Muscle of leg (tissue), 11 donors: ENCODE measurements around the gene RUNX1. TPM values are rescaled to one million over a fixed set of nuclear protein-coding genes. Genes with fewer than 3 reads are reported as not detected.
"Not testable (repeated sequence)": the region's sequence is repeated elsewhere in the genome, so short reads cannot be mapped to it uniquely, and the experiment has no call there.

Experiments
- DNase-seq: peaks from one replicate; pipeline ENCODE4 v3.0.0; 2013
- H3K27ac ChIP-seq: one replicate; pipeline ENCODE4 v1.5.1; 2013; ENCODE audit warnings: mild to moderate bottlenecking, low read length, control low read depth
- H3K27me3 ChIP-seq: one replicate; pipeline ENCODE4 v1.6.1; 2013; ENCODE audit warnings: low read length; ENCODE audit not compliant: control insufficient read depth, insufficient read depth
- H3K36me3 ChIP-seq: one replicate; pipeline ENCODE4 v1.6.1; 2013; ENCODE audit warnings: low read length; ENCODE audit not compliant: control insufficient read depth, insufficient read depth
- H3K4me1 ChIP-seq: one replicate; pipeline ENCODE4 v1.6.1; 2013; ENCODE audit warnings: low read length; ENCODE audit not compliant: control insufficient read depth, insufficient read depth
- H3K4me3 ChIP-seq: one replicate; pipeline ENCODE4 v1.5.1; 2013; ENCODE audit warnings: low read length, control low read depth
- H3K9me3 ChIP-seq: replicated peaks from 2 replicates; pipeline ENCODE4 v1.6.1; 2013; ENCODE audit warnings: low read depth, low read length; ENCODE audit not compliant: control insufficient read depth
- WGBS: methylation state at CpG from one replicate; pipeline ENCODE4 v1.1.5; 2013; ENCODE audit warnings: missing lambda C conversion rate; ENCODE audit not compliant: insufficient coverage; 5-methylcytosine and 5-hydroxymethylcytosine counted together
- polyA plus RNA-seq, 8 donors: library from polyadenylated mRNA; unstranded; fragments of 120-200 nt; gene quantifications; one replicate each; pipeline versions ENCODE4 v1.2.1 to v1.2.3, GENCODE V29; 2013; ENCODE audit warnings: inconsistent platforms in 1 of 8, low replicate concordance in 1 of 8; ENCODE audit not compliant: insufficient read length in 8 of 8, insufficient read depth in 1 of 8
- total RNA-seq: library from RNA; stranded (reverse); fragments of 120-200 nt; gene quantifications from one replicate; pipeline ENCODE4 v1.2.4, GENCODE V29; 2013

Gene RUNX1
- total and polyA plus RNA-seq, 9 donors = 3.6 to 8.8 (median 5.0) TPM

GRCh38 chr21:34965200-34966174, 83.6 kb downstream of the RUNX1 start:
- Histone ChIP-seq H3K9me3 (no peaks in the 10 kb centered on the region), H3K4me1 (no peaks in the 10 kb centered on the region), H3K27me3 (no peaks in the 10 kb centered on the region), H3K36me3 (no peaks in the 10 kb centered on the region), H3K4me3 (no peak overlapping the region), H3K27ac (no peak overlapping the region)
- 78% methylated on average over 3 of the region's 10 CpGs for WGBS
- peak; percentile 57 for DNase-seq

DNA sequence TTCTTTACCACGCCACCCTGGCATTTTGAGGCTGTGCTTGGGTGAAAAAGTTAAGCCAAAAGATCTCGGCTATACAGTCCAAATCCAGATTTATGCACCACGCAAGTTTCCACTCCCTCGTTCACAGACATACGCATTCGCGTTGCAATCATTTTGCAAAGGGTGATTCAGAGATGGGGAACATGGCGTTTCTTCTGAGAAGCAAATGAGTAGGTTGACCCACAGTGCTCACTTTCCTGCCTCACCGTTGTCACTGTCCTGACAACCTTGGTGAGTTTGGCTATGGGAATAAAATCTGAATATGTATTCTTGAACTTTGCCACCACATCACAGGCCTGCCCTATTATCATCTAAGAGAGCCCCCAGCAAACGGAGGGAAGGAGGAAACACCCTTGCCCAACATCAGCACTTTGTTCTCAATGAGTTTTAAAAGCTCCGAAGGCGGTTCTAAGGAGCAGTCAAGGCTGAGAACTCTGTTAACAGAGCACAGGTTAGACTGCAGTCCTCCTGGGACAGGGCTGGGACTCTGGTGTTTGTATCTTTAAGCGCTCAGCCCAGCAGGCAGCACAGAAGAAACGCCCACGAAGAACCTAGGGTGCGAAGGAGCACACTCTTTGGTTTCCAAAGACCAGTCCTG, 86.4 kb downstream of the RUNX1 start:
- WGBS = 56% methylated on average over 6 of the region's 16 CpGs

DNA sequence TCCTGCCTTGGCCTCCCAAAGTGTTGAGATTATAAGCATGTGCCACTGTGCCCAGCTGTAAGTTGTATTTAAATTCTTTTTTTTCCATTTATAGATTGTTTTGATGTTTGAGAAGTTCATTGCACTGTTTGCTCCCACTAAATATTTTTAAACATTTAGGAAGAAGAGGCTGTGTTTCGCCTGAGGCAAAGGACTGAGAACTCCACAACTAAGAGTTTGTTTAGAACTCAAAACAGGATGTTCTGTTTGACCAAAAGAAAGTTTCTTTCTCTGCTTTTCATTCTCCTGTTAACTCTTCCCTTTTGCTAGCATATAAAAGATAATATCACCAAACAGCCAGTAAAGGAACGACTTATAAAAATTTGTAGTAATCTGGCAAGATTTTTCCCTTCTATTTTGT, 87.0 kb downstream of the RUNX1 start:
- no CpG with 5 or more reads among the region's 2 CpGs for WGBS
- H3K4me3 ChIP-seq = no peak overlapping the region
- DNase-seq = no peak
- no peaks in the 10 kb centered on the region for H3K9me3 ChIP-seq
- no peak overlapping the region for H3K27ac ChIP-seq
- no peaks in the 10 kb centered on the region for H3K27me3 ChIP-seq
- H3K4me1 ChIP-seq = no peaks in the 10 kb centered on the region
- H3K36me3 ChIP-seq = no peaks in the 10 kb centered on the region

More for the DNA sequence above, 86.4 kb downstream of the RUNX1 start:
- no peaks in the 10 kb centered on the region for H3K27me3 ChIP-seq
- no peaks in the 10 kb centered on the region for H3K4me1 ChIP-seq
- no peak overlapping the region for H3K27ac ChIP-seq
- no peak overlapping the region for H3K4me3 ChIP-seq
- DNase-seq = no peak
- no peaks in the 10 kb centered on the region for H3K36me3 ChIP-seq
- no peaks in the 10 kb centered on the region for H3K9me3 ChIP-seq

DNA sequence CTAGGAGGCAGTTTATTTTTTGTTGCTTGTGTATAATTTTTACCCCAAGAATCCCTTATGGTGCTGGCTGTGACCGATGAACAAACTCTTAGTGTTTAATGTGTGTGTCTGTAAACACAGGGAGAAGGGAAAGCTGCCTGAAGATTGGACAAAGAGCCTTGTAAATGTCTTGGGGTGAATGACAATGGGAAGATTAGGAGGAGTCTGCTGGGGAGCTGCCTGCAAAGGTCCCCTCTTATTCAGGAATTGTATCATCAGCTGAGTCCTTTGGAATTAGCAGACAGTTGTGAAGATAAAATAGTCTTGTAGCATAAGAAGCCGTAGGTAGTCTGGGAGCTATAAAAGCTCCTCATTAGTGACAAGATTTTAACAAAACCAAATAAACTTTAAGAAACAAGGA, 88.4 kb downstream of the RUNX1 start:
- no peaks in the 10 kb centered on the region for H3K4me1 ChIP-seq
- 50% methylated on average over 1 of the region's 2 CpGs for WGBS
- no peak overlapping the region for H3K27ac ChIP-seq
- no peaks in the 10 kb centered on the region for H3K36me3 ChIP-seq
- H3K4me3 ChIP-seq = no peak overlapping the region
- no peaks in the 10 kb centered on the region for H3K9me3 ChIP-seq
- H3K27me3 ChIP-seq = no peaks in the 10 kb centered on the region
- DNase-seq = no peak

- no peak overlapping the region for H3K27ac ChIP-seq
- H3K27me3 ChIP-seq = no peaks in the 10 kb centered on the region
- no peaks in the 10 kb centered on the region for H3K4me1 ChIP-seq
- H3K9me3 ChIP-seq = no peaks in the 10 kb centered on the region
- WGBS = 94% methylated on average over 1 of the region's 1 CpG
- DNase-seq = no peak
- H3K36me3 ChIP-seq = no peaks in the 10 kb centered on the region
- H3K4me3 ChIP-seq = no peak overlapping the region
Observed at GRCh38 chr21:34959607-34960006, 89.5 kb downstream of the RUNX1 start.

DNA sequence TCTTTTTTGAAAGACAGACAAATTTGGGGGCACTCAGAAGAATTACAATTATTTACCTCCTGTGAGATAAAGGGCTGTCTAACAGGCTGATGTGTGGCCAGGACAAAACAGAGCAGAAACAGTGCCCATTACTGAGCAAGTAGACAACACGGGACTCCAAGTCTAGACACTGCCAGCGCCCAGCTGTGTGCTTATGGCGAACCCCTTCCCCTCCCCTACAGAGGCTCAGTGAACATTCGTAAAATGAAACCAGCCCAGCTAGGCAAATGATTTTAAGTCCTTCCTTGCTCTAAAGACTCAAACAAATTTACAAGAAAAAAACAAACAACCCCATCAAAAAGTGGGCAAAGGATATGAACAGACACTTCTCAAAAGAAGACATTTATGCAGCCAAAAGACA, 91.1 kb downstream of the RUNX1 start:
- no peaks in the 10 kb centered on the region for H3K4me1 ChIP-seq
- no peaks in the 10 kb centered on the region for H3K9me3 ChIP-seq
- H3K27me3 ChIP-seq = no peaks in the 10 kb centered on the region
- no peak for DNase-seq
- no peak overlapping the region for H3K27ac ChIP-seq
- no peak overlapping the region for H3K4me3 ChIP-seq
- H3K36me3 ChIP-seq = no peaks in the 10 kb centered on the region
- no CpG with 5 or more reads among the region's 4 CpGs for WGBS

DNA sequence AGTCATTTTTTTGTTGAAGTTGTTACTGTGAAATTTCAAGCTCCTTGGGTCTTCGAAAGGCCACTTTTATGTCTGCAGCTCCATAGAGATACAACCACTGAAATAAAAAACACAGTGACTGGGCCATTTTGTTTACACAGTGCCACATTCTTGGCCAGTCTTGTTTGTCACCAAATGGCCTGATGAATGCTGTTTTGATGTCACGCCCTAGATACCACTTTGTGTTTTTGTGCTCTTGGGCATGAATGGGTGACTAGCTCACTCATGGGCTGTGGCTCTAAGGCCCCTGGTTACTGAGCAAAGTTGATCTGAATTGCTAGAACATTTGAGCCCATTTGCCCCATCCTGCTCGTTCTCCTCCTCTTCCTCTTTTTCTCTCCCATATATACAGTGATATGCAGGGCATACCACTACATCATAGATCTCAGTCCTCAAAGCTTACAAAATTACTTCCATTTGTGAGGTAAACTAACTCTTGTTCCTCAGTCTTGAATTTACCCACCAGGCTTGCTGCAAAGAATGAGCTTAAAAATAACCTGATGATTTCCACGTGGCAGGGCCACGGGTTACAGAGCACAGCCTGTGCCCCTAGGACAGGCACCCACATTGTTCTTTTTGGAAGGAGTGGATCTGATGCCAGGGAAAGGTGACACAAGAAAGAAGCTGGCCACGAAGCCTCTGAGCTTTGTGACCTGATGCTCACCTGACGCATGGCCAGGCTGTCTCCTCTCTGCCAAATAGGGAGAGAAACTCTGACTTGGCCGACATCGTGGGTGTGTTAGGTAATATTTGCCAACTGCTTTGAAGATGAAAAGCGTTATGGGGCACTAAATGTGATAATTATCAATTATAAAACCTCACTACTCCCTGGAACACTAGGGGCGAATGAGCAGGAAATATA, 92.4 kb downstream of the RUNX1 start:
- DNase-seq = no peak
- no peak overlapping the region for H3K27ac ChIP-seq
- no peaks in the 10 kb centered on the region for H3K27me3 ChIP-seq
- H3K9me3 ChIP-seq = no peaks in the 10 kb centered on the region
- no peak overlapping the region for H3K4me3 ChIP-seq
- H3K4me1 ChIP-seq = no peaks in the 10 kb centered on the region
- WGBS = 82% methylated on average over 5 of the region's 11 CpGs
- H3K36me3 ChIP-seq = no peaks in the 10 kb centered on the region

GRCh38 chr21:34953950-34954349, 95.2 kb downstream of the RUNX1 start:
- Histone ChIP-seq H3K27ac (no peak overlapping the region), H3K9me3 (no peaks in the 10 kb centered on the region), H3K4me3 (no peak overlapping the region), H3K27me3 (no peaks in the 10 kb centered on the region), H3K4me1 (no peaks in the 10 kb centered on the region), H3K36me3 (no peaks in the 10 kb centered on the region)
- DNase-seq = no peak

- no peaks in the 10 kb centered on the region for H3K27me3 ChIP-seq
- WGBS = no CpG with 5 or more reads among the region's 1 CpG
Observed at GRCh38 chr21:34952701-34953100, 96.4 kb downstream of the RUNX1 start.

GRCh38 chr21:34951868-34952267, 97.2 kb downstream of the RUNX1 start:
- DNase-seq, H3K27ac ChIP-seq, H3K9me3 ChIP-seq, H3K4me3 ChIP-seq, H3K36me3 ChIP-seq, H3K27me3 ChIP-seq, H3K4me1 ChIP-seq: not testable (repeated sequence)
- WGBS = no CpG with 5 or more reads among the region's 4 CpGs

More at GRCh38 chr21:34952701-34953100, 96.4 kb downstream of the RUNX1 start:
- H3K4me1 ChIP-seq = peaks cover 1% of the 10 kb centered on the region
- no peak for DNase-seq
- no peak overlapping the region for H3K27ac ChIP-seq
- no peaks in the 10 kb centered on the region for H3K36me3 ChIP-seq
- H3K9me3 ChIP-seq = no peaks in the 10 kb centered on the region
- H3K4me3 ChIP-seq = no peak overlapping the region
